ENCODE results near the gene KRT84. TPM values are rescaled to one million over a fixed set of nuclear protein-coding genes. Genes with fewer than 3 reads are reported as not detected.

KRT84 gene, protein sequence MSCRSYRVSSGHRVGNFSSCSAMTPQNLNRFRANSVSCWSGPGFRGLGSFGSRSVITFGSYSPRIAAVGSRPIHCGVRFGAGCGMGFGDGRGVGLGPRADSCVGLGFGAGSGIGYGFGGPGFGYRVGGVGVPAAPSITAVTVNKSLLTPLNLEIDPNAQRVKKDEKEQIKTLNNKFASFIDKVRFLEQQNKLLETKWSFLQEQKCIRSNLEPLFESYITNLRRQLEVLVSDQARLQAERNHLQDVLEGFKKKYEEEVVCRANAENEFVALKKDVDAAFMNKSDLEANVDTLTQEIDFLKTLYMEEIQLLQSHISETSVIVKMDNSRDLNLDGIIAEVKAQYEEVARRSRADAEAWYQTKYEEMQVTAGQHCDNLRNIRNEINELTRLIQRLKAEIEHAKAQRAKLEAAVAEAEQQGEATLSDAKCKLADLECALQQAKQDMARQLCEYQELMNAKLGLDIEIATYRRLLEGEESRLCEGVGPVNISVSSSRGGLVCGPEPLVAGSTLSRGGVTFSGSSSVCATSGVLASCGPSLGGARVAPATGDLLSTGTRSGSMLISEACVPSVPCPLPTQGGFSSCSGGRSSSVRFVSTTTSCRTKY
- total RNA-seq (2022) (not detected in 2 replicates), Bru-seq, nascent RNA (not detected), BruChase-seq, experiment 1, labeled RNA remaining after a 6-hour chase (not detected), BruChase-seq, experiment 2, labeled RNA remaining after a 2-hour chase (not detected)
- long read RNA-seq = 0 reads

DNA sequence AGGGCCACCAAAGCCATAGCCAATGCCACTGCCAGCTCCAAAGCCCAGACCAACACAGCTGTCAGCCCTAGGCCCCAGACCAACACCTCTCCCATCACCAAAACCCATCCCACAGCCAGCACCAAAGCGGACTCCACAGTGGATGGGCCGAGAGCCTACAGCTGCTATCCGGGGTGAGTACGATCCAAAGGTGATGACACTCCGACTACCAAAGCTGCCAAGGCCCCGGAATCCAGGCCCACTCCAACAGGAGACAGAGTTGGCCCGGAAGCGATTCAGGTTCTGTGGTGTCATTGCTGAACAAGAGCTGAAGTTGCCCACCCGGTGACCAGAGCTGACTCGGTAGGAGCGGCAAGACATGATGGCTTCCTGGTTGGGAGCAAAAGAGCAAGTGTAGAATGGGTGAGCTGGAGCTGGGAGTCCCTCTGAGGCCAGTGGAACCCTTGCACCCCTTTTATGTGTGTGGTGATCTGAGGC lies at the start of gene KRT84:
Gene KRT84, minus strand, starts transcription at position 427 of the 477 bp plus-strand sequence. Its CDS starts 67 bp downstream, at position 360.
- no peak for DNase-seq
- no peaks in the 10 kb centered on the region for H3K9me3 Mint-ChIP-seq (ENCODE audit: low read depth, unreplicated experiment)
- TF ChIP-seq CTCF (IDR thresholded peaks at IDR 0.05; ENCODE audit: unreplicated experiment) = no peak
- intact Hi-C loops (cut with micrococcal nuclease; ENCODE audit: unreplicated experiment) = no loop called here
- BruUV-seq (replicated peaks) = no TSS peak
- H3K27me3 Mint-ChIP-seq (ENCODE audit: unreplicated experiment) = peaks cover 21% of the 10 kb centered on the region
- H3K4me3 Mint-ChIP-seq (ENCODE audit: low read depth, unreplicated experiment) = no peak within 1 kb of the TSS
- H3K4me1 Mint-ChIP-seq (ENCODE audit: low read depth, unreplicated experiment) = no peaks in the 10 kb centered on the region
- no peaks in the 10 kb centered on the region for H3K36me3 Mint-ChIP-seq (ENCODE audit: insufficient read depth, unreplicated experiment)
- CTCF ChIA-PET = no interaction called here
- no peak within 1 kb of the TSS for H3K27ac Mint-ChIP-seq (ENCODE audit: unreplicated experiment)

DNA sequence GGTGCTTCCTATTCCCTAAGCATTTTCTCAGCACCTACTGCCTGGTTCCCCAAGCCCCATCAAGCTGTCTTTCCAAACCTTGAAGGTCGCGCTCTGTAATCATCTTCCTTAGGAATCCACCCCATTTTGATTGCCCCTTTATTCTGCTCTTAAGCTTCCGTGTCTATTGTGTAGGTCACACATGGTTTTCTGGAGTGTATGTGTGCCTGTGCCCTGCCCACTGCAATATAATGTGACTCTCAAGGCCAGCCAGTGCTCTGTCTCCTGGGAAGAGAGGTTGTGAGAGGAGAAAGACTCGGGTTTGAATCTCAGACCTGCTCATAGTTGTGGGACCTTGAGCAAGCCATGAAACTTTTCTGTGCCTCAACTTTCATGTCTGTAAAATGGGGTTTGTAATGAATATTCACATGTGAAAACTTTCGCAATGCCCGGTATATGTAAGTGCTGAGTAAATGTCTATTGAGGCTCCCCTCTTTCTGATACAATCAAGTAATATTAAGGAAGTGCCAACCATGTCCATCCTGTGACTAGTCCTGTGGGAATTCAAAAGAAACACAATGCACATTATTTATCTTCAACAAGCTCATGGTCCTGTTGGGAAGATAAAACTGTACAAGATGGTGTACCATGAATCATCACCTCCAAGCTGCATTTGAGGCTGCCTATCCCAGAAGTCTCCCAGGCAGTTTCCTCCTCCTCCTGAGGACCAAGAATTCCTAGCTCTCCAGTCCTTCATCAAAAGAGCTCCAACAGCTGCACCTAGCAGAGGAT lies 49.5 kb upstream of the KRT84 start:
- TF ChIP-seq CTCF (IDR thresholded peaks at IDR 0.05; ENCODE audit: unreplicated experiment) = no peak
- no TSS peak for BruUV-seq (replicated peaks)
- Mint-ChIP-seq H3K36me3 (ENCODE audit: insufficient read depth, unreplicated experiment) (no peaks in the 10 kb centered on the region), H3K4me3 (ENCODE audit: low read depth, unreplicated experiment) (no peak overlapping the region), H3K27ac (ENCODE audit: unreplicated experiment) (no peak overlapping the region), H3K27me3 (ENCODE audit: unreplicated experiment) (peaks cover 51% of the 10 kb centered on the region), H3K9me3 (ENCODE audit: low read depth, unreplicated experiment) (no peaks in the 10 kb centered on the region), H3K4me1 (ENCODE audit: low read depth, unreplicated experiment) (peaks cover 12% of the 10 kb centered on the region)
- intact Hi-C loops (cut with micrococcal nuclease; ENCODE audit: unreplicated experiment) = no loop called here
- CTCF ChIA-PET = no interaction called here
- no peak for DNase-seq

DNA sequence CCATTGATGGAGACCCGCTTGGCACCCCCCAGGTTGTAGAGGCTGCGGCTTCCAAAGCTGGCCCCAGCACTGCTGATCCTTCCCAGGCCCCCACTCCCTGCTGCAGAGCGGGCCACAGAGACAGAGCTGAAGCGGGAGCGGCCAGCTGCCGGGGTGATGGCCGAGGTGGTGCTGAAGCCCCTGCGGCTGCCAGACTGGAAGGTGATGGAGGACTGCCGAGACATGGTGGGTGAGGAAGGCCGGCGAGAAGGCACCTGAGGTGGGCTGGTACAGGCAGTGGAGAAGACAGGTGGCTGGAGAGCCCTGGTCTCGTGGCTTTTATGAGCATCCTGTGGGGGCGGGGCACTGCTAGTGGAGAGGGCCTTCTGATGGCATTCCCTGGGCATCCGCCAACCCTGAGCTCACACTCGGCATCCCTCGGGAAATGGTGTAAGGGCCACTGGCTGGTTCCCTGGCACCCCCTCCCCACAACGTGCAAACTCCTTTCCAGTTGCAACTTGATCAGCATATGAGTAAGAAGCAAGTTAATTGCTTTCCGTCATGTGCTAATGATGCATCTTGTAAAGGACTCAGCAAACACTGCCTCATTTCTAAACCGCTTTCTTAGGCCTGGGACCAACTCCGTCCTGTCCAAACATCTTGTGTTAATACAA lies 48.8 kb upstream of the KRT84 start, which contains the start of gene KRT75:
Gene KRT75, minus strand, starts transcription at position 291 of the 653 bp plus-strand sequence. Its CDS starts 67 bp downstream, at position 224.
- CTCF ChIA-PET = no interaction called here
- Mint-ChIP-seq H3K36me3 (ENCODE audit: insufficient read depth, unreplicated experiment) (no peaks in the 10 kb centered on the region), H3K27ac (ENCODE audit: unreplicated experiment) (no peak within 1 kb of the TSS), H3K4me1 (ENCODE audit: low read depth, unreplicated experiment) (peaks cover 12% of the 10 kb centered on the region), H3K4me3 (ENCODE audit: low read depth, unreplicated experiment) (no peak within 1 kb of the TSS), H3K27me3 (ENCODE audit: unreplicated experiment) (peaks cover 58% of the 10 kb centered on the region), H3K9me3 (ENCODE audit: low read depth, unreplicated experiment) (no peaks in the 10 kb centered on the region)
- intact Hi-C loops (cut with micrococcal nuclease; ENCODE audit: unreplicated experiment) = no loop called here
- TF ChIP-seq CTCF (IDR thresholded peaks at IDR 0.05; ENCODE audit: unreplicated experiment) = no peak
- BruUV-seq (replicated peaks) = no TSS peak
- DNase-seq = no peak
